HG03439 (cell line): ENCODE results near the gene GPR61.

Experiments
- ATAC-seq: cut with Tn5 transposase; IDR thresholded peaks from one replicate; pipeline ENCODE4 v1.9.1; 2021; ENCODE audit warnings: mild to moderate bottlenecking, moderate library complexity; ENCODE audit not compliant: unreplicated experiment

Gene GPR61

DNA sequence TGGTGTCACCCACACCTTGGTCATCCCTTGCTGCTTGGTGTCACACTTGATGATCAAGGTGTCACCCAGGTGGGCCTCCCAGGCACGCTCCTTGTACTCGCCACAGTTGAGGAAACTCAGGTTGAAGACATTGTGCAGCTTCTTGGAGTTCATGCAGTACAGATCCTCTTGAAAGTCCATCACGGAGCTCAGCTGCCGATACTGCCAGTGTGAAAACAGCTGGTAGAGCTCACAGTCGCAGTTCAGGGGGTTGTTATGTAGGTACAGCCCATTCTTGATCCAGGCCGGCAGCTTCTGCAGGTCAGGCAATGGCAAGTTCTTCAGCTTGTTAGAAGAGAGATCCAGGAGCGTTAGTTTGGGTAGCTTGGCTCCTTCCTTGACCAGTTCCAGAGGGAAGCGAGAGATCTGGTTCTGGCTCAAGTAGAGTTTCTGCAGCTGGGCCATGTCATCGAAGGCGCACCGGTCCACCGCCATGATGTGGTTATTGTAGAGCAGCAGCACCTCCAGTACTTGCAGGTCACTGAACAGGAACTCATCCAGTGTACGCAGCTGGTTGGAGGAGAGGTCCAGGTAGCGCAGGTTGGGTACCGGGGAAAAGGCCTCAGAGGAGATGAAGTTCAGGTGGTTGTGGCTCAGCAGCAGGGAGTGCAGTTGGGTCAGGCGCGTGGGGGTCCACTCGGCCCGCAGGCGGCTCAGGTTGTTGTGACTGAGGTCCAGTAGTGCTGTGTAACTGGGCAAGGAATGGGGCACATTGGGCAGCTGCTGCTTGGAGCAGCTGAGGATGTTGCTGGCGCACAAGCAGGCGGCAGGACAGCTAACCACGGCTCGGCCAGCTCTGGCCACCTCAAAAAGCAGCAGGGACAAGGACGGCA, 31.4 kb upstream of the GPR61 start:
- no peak for ATAC-seq

DNA sequence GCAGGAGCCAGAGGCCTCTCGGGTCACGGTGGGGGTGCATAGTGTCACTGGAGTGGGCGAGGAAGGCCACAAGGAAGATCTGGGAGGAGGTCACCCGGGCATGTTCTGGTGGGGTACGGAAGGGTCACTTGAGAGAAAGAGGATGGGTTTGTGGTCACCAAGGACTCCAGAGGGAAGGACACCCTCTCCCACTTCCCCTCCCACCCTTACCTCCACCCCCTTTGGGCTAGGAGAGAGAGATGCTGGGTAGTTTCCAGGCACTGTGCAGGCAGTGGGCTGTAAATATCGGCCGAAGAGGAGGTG, 30.8 kb upstream of the GPR61 start:
- no peak for ATAC-seq

DNA sequence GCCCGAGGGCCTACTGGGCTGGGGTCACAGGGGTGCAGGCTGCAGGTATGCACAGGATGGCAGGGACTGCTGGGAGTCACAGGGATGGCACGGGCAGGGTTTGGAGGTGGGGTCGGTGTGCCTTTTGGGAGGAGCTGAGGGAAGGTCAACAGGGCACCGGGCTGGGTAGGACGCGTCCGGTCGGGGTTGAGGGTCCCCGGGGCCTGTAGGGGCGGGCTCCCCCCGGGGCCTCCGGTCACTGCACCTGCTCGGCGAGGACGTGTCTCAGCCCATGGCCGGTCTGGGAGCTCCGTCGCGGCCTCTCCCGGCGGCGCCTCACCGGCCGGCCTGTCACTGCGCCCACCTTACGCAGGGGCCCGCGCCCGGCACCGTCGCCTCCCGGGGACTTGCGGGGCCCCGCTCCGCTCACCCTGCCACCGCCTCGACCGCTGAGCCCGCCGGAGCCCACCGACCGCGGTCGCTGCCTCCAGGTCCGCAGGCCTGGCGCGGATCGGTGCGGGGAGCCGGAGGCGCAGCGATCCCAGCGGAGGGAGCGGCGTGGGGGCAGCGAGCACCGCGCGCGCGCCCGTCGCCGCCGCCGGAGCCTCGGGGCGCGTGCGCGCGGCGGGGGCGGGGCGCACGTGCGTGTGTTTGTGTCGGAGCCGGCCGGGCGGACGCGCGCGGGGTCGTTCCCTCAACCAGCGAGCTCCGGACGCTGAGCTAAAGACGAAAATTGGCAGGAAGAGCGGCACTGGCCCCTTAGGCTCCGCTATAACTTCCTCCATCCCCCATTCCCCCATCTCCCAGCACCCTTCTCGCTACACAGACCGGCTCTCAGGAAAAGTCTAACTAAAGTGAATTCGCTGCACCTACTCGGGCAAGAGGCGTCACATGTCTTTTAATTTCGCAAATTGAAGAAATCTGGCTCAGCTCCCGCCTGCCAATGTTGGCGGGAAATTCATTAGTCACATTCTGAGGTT, 30.2 kb upstream of the GPR61 start, which contains the start of gene AMIGO1:
TSS of gene AMIGO1 (minus strand) at position 552 of the 959 bp plus-strand sequence. CDS start 815 bp downstream, outside the sequence.
- ATAC-seq, result peak; percentile 51

DNA sequence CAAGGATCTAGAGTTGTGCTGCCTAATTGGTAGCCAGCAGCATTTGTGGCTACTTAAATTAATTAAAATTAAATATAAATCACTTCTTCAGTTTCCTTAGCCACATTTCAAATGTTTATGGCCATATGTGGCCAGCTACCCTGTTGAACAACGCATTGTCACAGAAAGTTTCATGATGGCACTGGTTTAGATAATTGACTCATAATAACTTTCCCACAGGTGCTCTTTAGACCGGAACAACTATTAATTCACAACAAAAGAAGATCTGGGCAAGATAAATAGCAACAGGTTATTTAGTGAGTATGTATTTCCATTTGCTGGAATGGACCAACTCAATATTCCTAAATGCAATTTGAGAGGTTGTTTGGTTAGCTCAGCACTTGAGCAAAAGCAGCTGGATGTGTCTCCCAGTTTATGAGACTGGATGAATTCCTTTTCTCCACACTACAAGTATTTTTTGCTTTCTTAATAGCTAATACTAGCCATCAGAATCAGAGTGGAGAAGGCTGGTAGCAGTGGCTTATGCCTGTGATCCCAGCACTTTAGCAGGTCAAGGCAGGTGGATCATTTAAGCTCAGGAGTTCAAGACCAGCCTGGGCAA, 26.5 kb upstream of the GPR61 start:
- ATAC-seq, result no peak

DNA sequence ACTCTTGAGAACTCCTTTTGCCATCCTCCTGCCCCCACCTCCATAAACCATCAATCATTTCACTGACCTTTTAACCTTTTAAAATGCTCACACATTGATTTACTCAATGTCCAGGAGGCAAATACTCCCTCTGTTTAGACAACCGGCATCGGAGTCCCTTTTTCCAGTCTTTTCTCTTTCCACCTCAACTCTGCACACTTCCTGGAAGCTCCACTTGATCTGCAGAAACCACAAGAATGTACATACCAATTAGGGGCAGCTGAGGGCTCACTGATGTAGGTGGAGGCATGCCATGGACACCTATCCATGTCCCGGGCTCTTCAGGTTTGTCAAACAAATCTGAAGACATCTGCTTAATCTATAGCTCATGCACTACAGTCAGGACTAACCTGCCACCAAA, 24.8 kb upstream of the GPR61 start:
- no peak for ATAC-seq

DNA sequence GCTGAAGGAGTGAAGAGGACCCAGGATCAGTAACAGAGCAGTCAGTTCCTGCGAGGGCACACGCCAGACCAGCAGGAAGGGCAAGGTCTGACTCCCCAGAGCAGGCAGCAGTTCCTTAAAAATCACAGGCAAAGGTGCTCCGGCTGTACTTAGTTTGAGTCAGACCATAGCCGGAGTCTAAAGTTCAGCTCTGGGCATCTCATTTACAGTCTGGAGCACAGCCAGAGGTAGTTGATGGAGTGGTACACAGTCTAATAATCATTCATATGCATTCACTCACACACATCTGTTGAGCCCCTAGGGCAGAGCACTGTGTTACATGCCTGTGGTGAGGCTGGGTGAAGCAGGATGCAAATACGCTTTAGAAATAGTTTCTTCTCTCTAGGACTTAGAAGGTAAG, 22.8 kb upstream of the GPR61 start:
- no peak for ATAC-seq

DNA sequence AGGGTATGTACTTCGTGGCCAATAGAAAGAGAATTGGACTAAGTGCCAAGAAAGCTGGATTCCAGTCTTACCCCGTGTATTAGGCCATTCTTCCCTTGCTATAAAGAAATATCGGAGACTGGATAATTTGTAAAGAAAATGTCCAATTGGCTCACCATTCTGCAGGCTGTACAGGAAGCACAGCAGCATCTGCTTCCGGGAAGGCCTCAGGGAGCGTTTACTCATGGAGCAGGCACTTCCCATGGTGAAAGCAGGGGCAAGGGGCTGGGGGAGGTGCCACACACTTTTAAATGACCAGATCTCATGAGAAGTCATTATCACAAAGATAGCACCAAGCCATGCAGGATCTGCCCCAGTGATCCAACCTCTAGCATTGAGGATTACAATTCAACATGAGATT, 22.3 kb upstream of the GPR61 start:
- no peak for ATAC-seq

DNA sequence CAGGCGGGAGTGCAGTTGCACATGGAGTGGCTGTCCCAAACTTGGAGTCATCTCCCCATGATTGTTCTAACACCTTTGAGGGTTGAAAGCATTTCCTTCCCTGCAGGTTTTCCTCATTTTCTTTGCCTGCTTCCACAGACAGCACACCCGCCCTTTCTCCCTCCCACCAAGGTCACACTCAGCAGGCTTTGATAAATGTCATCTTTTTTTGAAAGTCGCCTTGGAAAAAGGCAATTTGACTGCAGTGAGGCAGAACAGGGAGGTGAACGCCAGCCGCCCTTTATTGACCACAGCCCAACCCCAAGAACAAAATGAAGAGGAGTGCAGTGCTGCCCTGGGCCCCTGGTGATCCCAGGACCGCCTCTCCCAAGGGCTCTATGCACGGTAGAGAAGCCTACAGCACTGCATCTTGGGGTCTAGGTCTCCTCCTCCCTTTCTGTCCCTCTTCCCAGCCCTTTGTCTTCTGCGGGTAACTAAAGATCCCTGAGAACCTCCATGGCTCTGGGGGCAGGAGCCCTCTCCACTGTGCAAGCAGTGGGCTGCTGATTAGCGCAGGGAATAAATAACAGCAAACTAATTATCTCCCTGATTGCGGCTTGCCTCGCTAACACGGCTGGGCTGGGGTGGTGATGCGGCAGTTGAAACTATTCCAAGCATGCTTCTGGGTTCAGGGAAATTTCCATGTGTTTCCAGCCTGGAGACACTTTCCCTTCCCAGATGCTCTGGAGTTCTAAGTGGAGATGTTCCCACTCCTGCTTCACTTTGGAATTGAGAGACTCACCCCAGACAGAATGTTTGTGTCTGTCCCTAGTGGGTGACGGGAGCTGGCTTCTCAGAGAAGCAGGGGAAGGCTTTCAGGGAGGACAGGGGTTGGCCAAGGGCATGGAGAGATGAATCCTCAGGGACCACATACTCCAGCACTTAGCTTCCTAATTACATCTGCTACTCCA, 18.4 kb upstream of the GPR61 start:
- no peak for ATAC-seq

DNA sequence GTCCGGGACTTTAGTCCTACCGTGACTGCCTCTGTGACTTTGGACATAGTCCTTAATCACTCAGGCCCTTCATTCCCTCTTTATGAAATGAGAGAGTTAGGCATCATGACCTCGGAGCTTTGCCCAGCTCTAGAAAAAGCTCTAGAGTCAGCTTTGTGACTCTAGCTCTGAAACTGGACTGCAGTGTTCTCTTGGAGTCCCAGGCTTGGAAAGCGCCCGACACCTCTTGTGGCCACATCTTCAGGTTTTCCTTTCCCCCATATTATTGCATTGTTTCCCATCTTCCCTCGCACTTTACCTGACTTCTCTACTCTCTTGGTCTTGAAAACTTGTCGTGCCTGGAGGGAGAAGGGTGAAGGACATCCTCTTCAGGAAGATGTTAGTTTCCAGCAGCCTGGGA, 17.6 kb upstream of the GPR61 start:
- no peak for ATAC-seq

DNA sequence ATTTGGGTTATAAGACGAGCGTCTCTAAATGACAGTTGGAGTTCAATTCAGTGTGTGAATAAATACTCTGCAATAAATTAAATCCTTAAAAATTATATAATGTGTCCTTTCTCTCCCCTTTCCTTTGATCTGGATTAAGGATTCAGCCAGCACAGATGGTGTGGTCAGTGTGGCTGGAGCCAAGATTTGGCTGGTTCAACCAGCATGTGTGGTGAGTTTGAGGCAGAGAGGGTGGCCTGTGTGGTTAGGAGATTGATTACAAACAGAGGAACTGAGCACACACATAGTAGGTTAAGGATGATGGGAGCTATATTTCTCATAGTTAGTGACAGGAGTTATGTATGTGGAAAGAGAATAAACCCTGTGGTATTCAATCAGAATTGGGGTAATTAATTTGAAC, 16.0 kb upstream of the GPR61 start:
- ATAC-seq, result no peak

DNA sequence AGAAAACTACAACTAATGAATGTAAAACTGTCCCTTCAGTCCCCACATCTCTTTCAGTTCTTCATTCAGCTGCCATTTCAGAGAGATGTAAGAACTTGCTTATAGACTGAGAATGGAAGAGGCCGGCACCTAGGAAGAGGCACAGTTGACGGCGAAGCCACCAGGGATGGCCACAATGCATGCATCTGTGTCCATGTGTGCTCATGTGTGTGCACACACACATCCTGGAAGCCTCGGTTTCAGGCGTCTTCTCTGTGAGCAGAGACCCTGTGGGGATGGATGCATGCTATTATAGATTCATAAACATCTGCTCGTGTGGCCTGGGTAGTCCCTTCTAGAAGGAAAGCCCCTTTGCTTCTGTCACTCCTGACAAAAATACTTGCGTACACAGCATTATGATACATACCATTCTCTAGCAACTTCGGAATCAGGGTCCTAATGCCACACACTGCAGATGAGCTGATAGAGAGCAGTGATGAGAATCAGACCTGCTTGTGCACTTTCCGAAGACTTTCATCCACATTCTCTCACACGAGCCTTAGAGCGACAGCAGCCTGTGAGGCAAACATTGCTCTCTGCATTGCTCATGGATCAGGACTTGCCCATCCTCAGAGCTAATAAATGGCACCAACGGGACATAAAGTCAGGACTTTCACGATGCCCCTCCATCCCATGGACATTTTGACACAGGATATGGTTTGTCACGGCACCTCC, 12.4 kb upstream of the GPR61 start:
- ATAC-seq, result peak; percentile 46

DNA sequence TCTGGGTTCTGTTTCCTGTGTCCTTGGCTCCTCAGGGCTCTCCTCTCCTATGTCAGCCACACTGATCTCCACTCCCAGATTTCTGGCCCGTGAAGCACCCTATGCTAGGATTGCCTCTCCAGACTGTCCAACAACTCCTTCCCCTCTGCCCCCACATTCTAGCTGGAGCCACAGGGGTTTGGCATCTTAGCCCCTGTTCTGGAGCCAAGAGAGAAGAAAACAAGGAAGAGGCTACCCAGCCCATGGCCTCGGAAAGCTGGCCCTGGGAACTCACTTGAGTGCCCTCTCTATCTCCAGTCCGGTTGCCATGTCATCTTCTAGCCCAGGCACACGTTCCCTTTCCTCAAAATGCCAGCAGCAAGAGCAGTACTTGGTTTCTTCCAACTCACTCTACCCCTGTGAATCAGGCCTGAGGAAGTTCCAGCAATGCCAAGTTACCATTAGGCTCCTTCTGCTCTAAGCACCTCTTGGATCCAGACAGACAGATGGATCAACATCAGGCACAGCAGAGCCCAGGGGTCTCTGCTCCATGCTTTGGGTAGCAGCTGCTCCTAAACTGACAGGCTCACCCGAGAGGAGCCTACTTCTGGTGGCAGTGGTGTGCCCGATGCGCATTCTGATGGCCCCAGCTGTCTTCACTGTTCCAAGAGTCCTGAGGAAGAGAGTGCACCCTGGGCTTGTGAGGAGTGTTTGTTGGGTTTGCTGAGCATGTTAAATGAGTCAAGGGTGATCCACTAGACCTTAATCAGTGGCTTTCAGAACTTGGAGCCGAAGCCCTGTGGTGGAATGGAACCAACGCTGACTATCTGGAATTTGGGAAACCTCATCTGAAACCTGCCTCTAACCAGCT, 11.6 kb upstream of the GPR61 start:
- ATAC-seq, result no peak

DNA sequence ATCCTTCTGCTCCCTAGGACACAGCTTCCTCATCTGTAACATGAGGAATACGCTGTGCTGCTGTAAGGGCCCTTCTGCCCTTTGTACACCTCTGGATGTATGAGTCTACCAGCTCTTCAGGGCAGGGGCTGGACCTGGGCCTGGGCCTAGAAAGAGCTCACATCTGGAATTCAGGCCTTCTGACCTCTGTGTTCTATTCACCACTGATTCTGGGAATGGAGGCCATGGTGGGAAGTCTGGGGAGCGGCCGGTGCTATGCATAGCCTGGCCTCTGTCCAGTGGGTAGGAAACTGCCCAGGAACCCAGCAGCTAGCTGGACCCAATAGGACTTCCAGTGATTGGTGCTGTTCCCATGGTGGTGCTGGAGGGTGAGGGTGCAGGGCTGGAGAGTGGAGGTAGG, 11.0 kb upstream of the GPR61 start:
- ATAC-seq, result no peak

DNA sequence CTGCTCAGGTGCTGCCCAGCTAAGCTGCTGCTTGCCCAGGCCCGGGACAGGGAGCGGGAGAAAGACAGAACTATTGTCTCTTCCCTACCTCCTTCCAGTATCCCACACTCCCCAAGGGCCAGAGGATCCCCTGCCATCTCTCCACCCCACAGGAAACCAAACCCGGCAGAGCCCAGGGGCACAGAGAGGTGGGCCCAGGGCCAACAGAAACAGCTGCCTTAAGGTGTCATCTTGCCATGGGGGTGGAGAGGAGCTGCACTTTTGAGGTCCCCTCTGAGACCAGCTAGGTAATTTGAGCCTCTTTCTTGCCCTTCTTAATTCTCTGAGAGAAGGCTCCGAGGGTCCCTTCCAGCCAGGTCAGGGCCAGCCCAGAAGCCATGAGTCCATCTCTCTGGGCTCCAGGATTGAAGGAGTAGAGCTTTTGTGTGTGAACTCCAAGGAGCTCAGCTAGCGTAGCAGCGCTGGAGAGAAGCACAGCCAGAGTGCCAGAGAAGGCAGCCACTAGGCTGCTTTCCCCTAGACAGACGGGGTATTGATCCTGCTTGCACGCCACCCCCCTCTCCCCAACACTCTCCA, 9.7 kb upstream of the GPR61 start:
- no peak for ATAC-seq

DNA sequence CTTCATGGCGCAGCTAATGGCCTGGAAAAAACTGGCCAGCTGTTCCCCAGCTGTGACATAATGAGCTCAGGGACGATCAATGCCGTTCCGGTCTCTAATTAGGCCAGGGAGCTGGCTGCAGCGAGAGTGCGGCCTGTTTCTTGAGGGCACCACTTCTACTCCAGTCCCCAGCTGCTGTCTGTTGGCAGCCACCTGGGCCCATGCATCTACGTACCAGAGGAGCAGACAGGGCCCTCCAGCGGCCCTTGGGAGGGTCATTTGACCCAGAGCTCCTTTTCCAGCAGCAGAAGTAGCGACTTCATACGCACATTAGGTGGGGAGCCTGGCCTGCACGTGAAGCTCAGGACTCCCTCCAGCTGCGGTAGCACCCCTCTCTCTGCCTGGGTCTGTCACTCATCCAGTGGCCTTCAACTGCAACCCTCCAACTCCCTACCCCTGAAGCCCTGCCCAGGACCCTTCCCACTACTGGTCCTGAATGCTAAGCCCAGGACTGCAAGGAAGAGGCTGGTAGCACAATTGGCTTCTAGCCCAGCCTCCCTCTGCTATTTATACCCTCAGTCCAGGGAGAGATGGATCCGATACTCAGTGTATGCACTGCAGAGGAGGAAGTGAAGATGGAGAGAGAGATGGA, 9.1 kb upstream of the GPR61 start:
- no peak for ATAC-seq

DNA sequence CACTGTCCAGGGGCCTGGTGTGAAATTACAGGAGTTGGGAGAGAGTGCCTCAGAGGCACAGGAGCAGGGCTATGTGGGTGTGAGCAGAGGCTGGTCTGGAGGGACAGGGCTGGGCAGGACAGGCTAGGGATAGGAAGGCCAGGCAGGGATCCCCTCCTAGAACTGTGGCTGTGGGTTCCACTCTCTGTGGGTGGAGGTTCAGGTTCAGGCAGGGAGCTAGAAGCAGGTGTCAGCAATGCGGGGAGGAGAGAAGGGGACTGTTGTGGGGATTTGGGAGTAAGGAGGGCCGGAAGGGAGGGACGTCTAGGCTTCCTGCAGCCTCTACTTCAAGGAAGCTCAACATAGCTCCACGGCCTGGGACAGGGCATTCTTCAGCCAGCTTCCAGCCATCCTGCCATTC, 8.3 kb upstream of the GPR61 start:
- no peak for ATAC-seq

DNA sequence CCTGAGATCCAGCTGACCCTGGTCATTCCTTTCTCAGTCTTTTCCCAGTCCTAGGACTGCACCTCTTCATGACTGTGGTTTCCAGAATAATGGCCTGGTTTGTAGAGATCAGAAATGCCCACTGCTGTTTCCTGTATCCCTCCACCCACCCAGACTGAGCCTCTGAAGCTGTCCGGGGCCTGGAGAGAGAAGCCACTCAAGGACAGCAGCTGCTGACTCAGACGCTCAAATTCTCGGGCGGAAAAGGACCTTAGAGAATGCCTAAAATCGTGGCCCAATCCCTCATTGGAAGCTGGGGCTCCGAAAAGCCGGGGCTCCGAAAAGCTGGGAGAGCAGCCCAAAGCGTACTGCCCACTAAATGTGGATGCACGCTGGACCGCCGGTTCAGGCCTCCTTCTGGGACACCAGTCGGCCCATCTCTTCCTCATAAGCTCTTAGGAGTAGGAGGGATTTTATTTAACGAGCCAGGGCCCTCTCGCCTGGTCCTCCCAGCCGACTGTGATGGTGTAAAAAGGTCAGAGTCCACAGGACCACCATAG, 7.8 kb upstream of the GPR61 start:
- no peak for ATAC-seq
